HepG2 (cell line): ENCODE measurements around the gene CDK2. TPM values are rescaled to one million over a fixed set of nuclear protein-coding genes. Genes with fewer than 3 reads are reported as not detected.

Source experiments
- CBX1 ChIP-seq: IDR thresholded peaks from one replicate; pipeline ENCODE4 v1.6.1; 2016; ENCODE audit warnings: antibody characterized with exemption, low read depth
- CEBPG ChIP-seq: IDR thresholded peaks from 2 replicates; pipeline ENCODE4 v1.6.1; 2016
- FLYWCH1 ChIP-seq: sonication (generic); formaldehyde crosslinking; IDR thresholded peaks from 2 replicates; pipeline ENCODE4 v1.8.1; 2023; ENCODE audit warnings: mild to moderate bottlenecking, missing genetic modification reagents
- FOXM1 ChIP-seq: sonication (generic); formaldehyde crosslinking; IDR thresholded peaks from 2 replicates; pipeline ENCODE4 v1.5.0; 2020; ENCODE audit warnings: missing genetic modification reagents
- NFIC ChIP-seq: IDR thresholded peaks from 2 replicates; pipeline ENCODE4 v1.6.1; 2012; ENCODE audit warnings: mild to moderate bottlenecking, low read length, inconsistent platforms
- NONO ChIP-seq, 2 experiments: fragments of 450-650 bp in 1 of 2; sonication (generic) in 1 of 2; formaldehyde crosslinking in 1 of 2; IDR thresholded peaks in 1 of 2; conservative IDR thresholded peaks in 1 of 2; 2 replicates each; pipeline versions ENCODE4 v1.6.1 to v1.8.0; 2017 to 2022; ENCODE audit warnings: mild to moderate bottlenecking in 1 of 2, missing genetic modification reagents in 1 of 2, moderate library complexity in 1 of 2
- NR2F2 ChIP-seq: IDR thresholded peaks from 2 replicates; pipeline ENCODE4 v1.6.1; 2012; ENCODE audit warnings: low read depth, inconsistent platforms, borderline replicate concordance
- RBM39 ChIP-seq: fragments of 200-400 bp; formaldehyde crosslinking; IDR thresholded peaks from one replicate; pipeline ENCODE4 v1.6.1; 2018; ENCODE audit warnings: antibody characterized with exemption, mild to moderate bottlenecking, low read depth, low read length; ENCODE audit not compliant: poor library complexity, severe bottlenecking
- REPIN1 ChIP-seq: sonication (generic); formaldehyde crosslinking; IDR thresholded peaks from 2 replicates; pipeline ENCODE4 v1.8.0; 2022; ENCODE audit warnings: missing genetic modification reagents, low read depth, mild to moderate bottlenecking, borderline replicate concordance
- SOX6 ChIP-seq, 2 experiments: fragments of 450-650 bp in 1 of 2; sonication (generic) in 1 of 2; formaldehyde crosslinking in 1 of 2; IDR thresholded peaks; 2 replicates each; pipeline versions ENCODE4 v1.4.0 to v1.6.1; 2017 to 2020; ENCODE audit warnings: antibody characterized with exemption in 1 of 2, mild to moderate bottlenecking in 1 of 2, missing genetic modification reagents in 1 of 2
- TAF1 ChIP-seq: sonication (generic); formaldehyde crosslinking; IDR thresholded peaks from 2 replicates; pipeline ENCODE4 v1.4.0; 2020; ENCODE audit warnings: missing genetic modification reagents
- TCF7L2 ChIP-seq: IDR thresholded peaks from 2 replicates; pipeline ENCODE4 v1.6.1; 2011; ENCODE audit warnings: mild to moderate bottlenecking, low read depth, low read length, moderate library complexity
- ZNF274 ChIP-seq: sonication (generic); formaldehyde crosslinking; IDR thresholded peaks from 2 replicates; pipeline ENCODE4 v1.5.1; 2020; ENCODE audit warnings: mild to moderate bottlenecking, missing genetic modification reagents
- ZNF510 ChIP-seq: sonication (generic); formaldehyde crosslinking; IDR thresholded peaks from 2 replicates; pipeline ENCODE4 v1.4.0; 2020; ENCODE audit warnings: low read depth, mild to moderate bottlenecking, missing genetic modification reagents
- ZNF546 ChIP-seq: sonication (generic); formaldehyde crosslinking; conservative IDR thresholded peaks from 2 replicates; pipeline ENCODE4 v1.8.1; 2023; ENCODE audit warnings: mild to moderate bottlenecking, missing genetic modification reagents
- ZNF550 ChIP-seq: sonication (generic); formaldehyde crosslinking; IDR thresholded peaks from 2 replicates; pipeline ENCODE4 v1.4.0; 2020; ENCODE audit warnings: mild to moderate bottlenecking, missing genetic modification reagents, borderline replicate concordance
- ZNF552 ChIP-seq: sonication (generic); formaldehyde crosslinking; IDR thresholded peaks from 2 replicates; pipeline ENCODE4 v1.9.0; 2022; ENCODE audit warnings: missing genetic modification reagents, mild to moderate bottlenecking, borderline replicate concordance
- ZNF570 ChIP-seq: sonication (generic); formaldehyde crosslinking; IDR thresholded peaks from 2 replicates; pipeline ENCODE4 v1.4.0; 2020; ENCODE audit warnings: mild to moderate bottlenecking, missing genetic modification reagents, borderline replicate concordance
- ZNF784 ChIP-seq: sonication (generic); formaldehyde crosslinking; IDR thresholded peaks from 2 replicates; pipeline ENCODE4 v1.5.1; 2020; ENCODE audit warnings: missing genetic modification reagents, mild to moderate bottlenecking, borderline replicate concordance
- ZNF878 ChIP-seq: sonication (generic); formaldehyde crosslinking; IDR thresholded peaks from 2 replicates; pipeline ENCODE4 v1.8.1; 2023; ENCODE audit warnings: mild to moderate bottlenecking, missing genetic modification reagents, moderate library complexity
- ZNF883 ChIP-seq: sonication (generic); formaldehyde crosslinking; IDR thresholded peaks from 2 replicates; pipeline ENCODE4 v1.5.1; 2020; ENCODE audit warnings: mild to moderate bottlenecking, missing genetic modification reagents; ENCODE audit errors: not compliant biosample characterization
- polyA plus RNA-seq, 8 experiments: library from polyadenylated mRNA; depleted of rRNA in 3 of 8; stranded (reverse) in 7 of 8; unstranded in 1 of 8; fragments of >200 nt; fragmentation: Illumina TruSeq in 4 of 8; extraction: Trizol in 4 of 8; gene quantifications; 2 replicates each; pipeline versions ENCODE4 v1.2.1 to v1.2.3, GENCODE V29; 2011 to 2016; ENCODE audit warnings: low read depth in 4 of 8, missing spikeins in 1 of 8, mixed read lengths in 1 of 8; ENCODE audit not compliant: insufficient read depth in 1 of 8
- total RNA-seq, 5 experiments: library from RNA; depleted of rRNA; stranded (reverse); fragments of >200 nt; fragmentation: Illumina TruSeq; extraction: Trizol; gene quantifications; 2 replicates each; pipeline ENCODE4 v1.2.3, GENCODE V29; 2016; ENCODE audit warnings: low read depth in 1 of 5
- TF ChIP-seq, protein P1 (sequence below): sonication (generic); formaldehyde crosslinking; IDR thresholded peaks from 2 replicates; pipeline ENCODE4 v1.4.0; 2020; ENCODE audit warnings: mild to moderate bottlenecking, missing genetic modification reagents
- TF ChIP-seq, protein P2 (sequence below): sonication (generic); formaldehyde crosslinking; IDR thresholded peaks from 2 replicates; pipeline ENCODE4 v1.4.0; 2020; ENCODE audit warnings: mild to moderate bottlenecking, missing genetic modification reagents
- TF ChIP-seq, protein P3 (sequence below): sonication (generic); formaldehyde crosslinking; IDR thresholded peaks from 2 replicates; pipeline ENCODE4 v1.5.1; 2020; ENCODE audit warnings: missing genetic modification reagents, mild to moderate bottlenecking, borderline replicate concordance

CDK2 gene
- total and polyA plus RNA-seq, 2 of the 13 experiments (the other 11 are each of a cell fraction or from before 2014, with no cell fraction given): 47.5 to 52.6 TPM

GRCh38 chr12:55973599-55974307 is 7.1 kb downstream of the CDK2 start, which contains the start of gene RAB5B (continued):
- TF ChIP-seq, protein P1, sequence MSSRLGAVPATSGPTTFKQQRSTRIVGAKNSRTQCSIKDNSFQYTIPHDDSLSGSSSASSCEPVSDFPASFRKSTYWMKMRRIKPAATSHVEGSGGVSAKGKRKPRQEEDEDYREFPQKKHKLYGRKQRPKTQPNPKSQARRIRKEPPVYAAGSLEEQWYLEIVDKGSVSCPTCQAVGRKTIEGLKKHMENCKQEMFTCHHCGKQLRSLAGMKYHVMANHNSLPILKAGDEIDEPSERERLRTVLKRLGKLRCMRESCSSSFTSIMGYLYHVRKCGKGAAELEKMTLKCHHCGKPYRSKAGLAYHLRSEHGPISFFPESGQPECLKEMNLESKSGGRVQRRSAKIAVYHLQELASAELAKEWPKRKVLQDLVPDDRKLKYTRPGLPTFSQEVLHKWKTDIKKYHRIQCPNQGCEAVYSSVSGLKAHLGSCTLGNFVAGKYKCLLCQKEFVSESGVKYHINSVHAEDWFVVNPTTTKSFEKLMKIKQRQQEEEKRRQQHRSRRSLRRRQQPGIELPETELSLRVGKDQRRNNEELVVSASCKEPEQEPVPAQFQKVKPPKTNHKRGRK (CRISPR knock-in tag): no peak
- TF ChIP-seq ZNF274 (CRISPR knock-in tag): no peak
- TF ChIP-seq ZNF878 (CRISPR knock-in tag): 0 out of 2 replicates have a peak, but pooled peaks have one; percentile 79
- TF ChIP-seq CEBPG (CRISPR knock-in tag): no peak
- peak; percentile 93 for TF ChIP-seq TAF1
- TF ChIP-seq ZNF784 (CRISPR knock-in tag): peak; percentile 68; the same call in 1 of the 2 replicates
- TF ChIP-seq ZNF510: no peak
- no peak for TF ChIP-seq NFIC
- TF ChIP-seq TCF7L2: no peak
- TF ChIP-seq FLYWCH1 (CRISPR knock-in tag): no peak
- 0 out of 2 replicates have a peak, but pooled peaks have one; percentile 76 for TF ChIP-seq ZNF546
- TF ChIP-seq, protein P2, sequence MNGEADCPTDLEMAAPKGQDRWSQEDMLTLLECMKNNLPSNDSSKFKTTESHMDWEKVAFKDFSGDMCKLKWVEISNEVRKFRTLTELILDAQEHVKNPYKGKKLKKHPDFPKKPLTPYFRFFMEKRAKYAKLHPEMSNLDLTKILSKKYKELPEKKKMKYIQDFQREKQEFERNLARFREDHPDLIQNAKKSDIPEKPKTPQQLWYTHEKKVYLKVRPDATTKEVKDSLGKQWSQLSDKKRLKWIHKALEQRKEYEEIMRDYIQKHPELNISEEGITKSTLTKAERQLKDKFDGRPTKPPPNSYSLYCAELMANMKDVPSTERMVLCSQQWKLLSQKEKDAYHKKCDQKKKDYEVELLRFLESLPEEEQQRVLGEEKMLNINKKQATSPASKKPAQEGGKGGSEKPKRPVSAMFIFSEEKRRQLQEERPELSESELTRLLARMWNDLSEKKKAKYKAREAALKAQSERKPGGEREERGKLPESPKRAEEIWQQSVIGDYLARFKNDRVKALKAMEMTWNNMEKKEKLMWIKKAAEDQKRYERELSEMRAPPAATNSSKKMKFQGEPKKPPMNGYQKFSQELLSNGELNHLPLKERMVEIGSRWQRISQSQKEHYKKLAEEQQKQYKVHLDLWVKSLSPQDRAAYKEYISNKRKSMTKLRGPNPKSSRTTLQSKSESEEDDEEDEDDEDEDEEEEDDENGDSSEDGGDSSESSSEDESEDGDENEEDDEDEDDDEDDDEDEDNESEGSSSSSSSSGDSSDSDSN: peak; percentile 94
- TF ChIP-seq NR2F2: peak; percentile 34; the same call in 1 of the 2 replicates
- TF ChIP-seq CBX1: no peak
- no peak for TF ChIP-seq SOX6 (IDR thresholded peaks at IDR 0.05)
- peak; percentile 62 for TF ChIP-seq SOX6 (CRISPR knock-in tag; IDR thresholded peaks at IDR 0.05)
- no peak for TF ChIP-seq NONO (IDR thresholded peaks at IDR 0.05)
- TF ChIP-seq NONO (CRISPR knock-in tag; conservative IDR thresholded peaks at IDR 0.05): peak; percentile 90; the same call in 1 of the 2 replicates
- TF ChIP-seq REPIN1 (CRISPR knock-in tag): peak; percentile 71
- no peak for TF ChIP-seq ZNF552 (CRISPR knock-in tag)
- TF ChIP-seq, protein P3, sequence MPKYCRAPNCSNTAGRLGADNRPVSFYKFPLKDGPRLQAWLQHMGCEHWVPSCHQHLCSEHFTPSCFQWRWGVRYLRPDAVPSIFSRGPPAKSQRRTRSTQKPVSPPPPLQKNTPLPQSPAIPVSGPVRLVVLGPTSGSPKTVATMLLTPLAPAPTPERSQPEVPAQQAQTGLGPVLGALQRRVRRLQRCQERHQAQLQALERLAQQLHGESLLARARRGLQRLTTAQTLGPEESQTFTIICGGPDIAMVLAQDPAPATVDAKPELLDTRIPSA (CRISPR knock-in tag): no peak; the same call in 1 of the 2 replicates
- TF ChIP-seq RBM39: peak; percentile 85
- TF ChIP-seq ZNF883: peak; percentile 74
- TF ChIP-seq ZNF550 (CRISPR knock-in tag): no peak
- TF ChIP-seq ZNF570: peak; percentile 90; the same call in 1 of the 2 replicates
- TF ChIP-seq FOXM1: no peak
